ENCODE measurements around the gene KRTAP13-4.

DNA sequence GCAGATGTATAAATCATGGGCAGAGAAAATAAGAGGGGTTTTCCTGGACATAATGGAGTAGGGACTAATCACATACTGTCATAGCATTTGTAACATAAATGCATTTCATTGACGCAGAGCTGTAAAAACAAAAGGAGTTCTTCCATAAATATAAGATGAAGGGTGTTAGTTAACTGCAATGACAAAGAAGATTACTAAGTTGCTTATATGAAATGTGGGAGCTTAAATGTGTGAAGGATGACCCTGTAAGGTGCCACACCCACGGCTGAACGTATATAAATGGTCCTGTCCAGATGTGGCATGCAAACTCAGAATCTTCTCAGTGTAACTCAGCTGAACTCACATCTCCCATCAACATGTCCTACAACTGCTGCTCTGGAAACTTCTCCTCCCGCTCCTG, 34.3 kb upstream of the KRTAP13-4 start, which contains the start of gene KRTAP13-1:
- TF ChIP-seq YY1 (IDR thresholded peaks at IDR 0.05; ENCODE audit: insufficient read depth, insufficient read length) = no peak
- no peak for TF ChIP-seq ZNF274 (IDR thresholded peaks at IDR 0.05; ENCODE audit: low read depth, low read length)
